ENCODE results near the gene SLC18B1.

SLC18B1 gene

GRCh38 chr6:132751306-132751705 is 47.1 kb downstream of the SLC18B1 start:
- H3K27ac ChIP-seq (ENCODE audit: low read depth, low read length) = no peak overlapping the region
- H3K4me1 ChIP-seq (ENCODE audit: control insufficient read depth, insufficient read depth, low read length) = no peaks in the 10 kb centered on the region
- no peak overlapping the region for H3K9ac ChIP-seq (ENCODE audit: low read length)
- H3K36me3 ChIP-seq (ENCODE audit: control insufficient read depth, insufficient read depth, low read length) = no peaks in the 10 kb centered on the region
- no peaks in the 10 kb centered on the region for H3K27me3 ChIP-seq (ENCODE audit: control insufficient read depth, insufficient read depth, low read length)
- no peak overlapping the region for H3K4me3 ChIP-seq (ENCODE audit: low read length)

GRCh38 chr6:132750455-132751248 is 47.8 kb downstream of the SLC18B1 start:
- Histone ChIP-seq H3K27ac (ENCODE audit: low read depth, low read length) (no peak overlapping the region), H3K9ac (ENCODE audit: low read length) (no peak overlapping the region), H3K36me3 (ENCODE audit: control insufficient read depth, insufficient read depth, low read length) (no peaks in the 10 kb centered on the region), H3K4me1 (ENCODE audit: control insufficient read depth, insufficient read depth, low read length) (no peaks in the 10 kb centered on the region), H3K27me3 (ENCODE audit: control insufficient read depth, insufficient read depth, low read length) (no peaks in the 10 kb centered on the region), H3K4me3 (ENCODE audit: low read length) (no peak overlapping the region)

GRCh38 chr6:132749111-132749510 is 49.3 kb downstream of the SLC18B1 start:
- H3K27ac ChIP-seq (ENCODE audit: low read depth, low read length) = no peak overlapping the region
- no peak overlapping the region for H3K9ac ChIP-seq (ENCODE audit: low read length)

GRCh38 chr6:132748446-132748845 is 50.0 kb downstream of the SLC18B1 start:
- H3K4me1 ChIP-seq (ENCODE audit: control insufficient read depth, insufficient read depth, low read length) = no peaks in the 10 kb centered on the region
- H3K9ac ChIP-seq (ENCODE audit: low read length) = no peak overlapping the region
- no peaks in the 10 kb centered on the region for H3K36me3 ChIP-seq (ENCODE audit: control insufficient read depth, insufficient read depth, low read length)
- H3K27ac ChIP-seq (ENCODE audit: low read depth, low read length) = no peak overlapping the region
- H3K4me3 ChIP-seq (ENCODE audit: low read length) = no peak overlapping the region
- H3K27me3 ChIP-seq (ENCODE audit: control insufficient read depth, insufficient read depth, low read length) = no peaks in the 10 kb centered on the region

More at GRCh38 chr6:132749111-132749510, 49.3 kb downstream of the SLC18B1 start:
- H3K27me3 ChIP-seq (ENCODE audit: control insufficient read depth, insufficient read depth, low read length) = no peaks in the 10 kb centered on the region
- H3K36me3 ChIP-seq (ENCODE audit: control insufficient read depth, insufficient read depth, low read length) = no peaks in the 10 kb centered on the region
- H3K4me1 ChIP-seq (ENCODE audit: control insufficient read depth, insufficient read depth, low read length) = no peaks in the 10 kb centered on the region
- no peak overlapping the region for H3K4me3 ChIP-seq (ENCODE audit: low read length)

- Histone ChIP-seq H3K4me3 (ENCODE audit: low read length) (no peak overlapping the region), H3K9ac (ENCODE audit: low read length) (no peak overlapping the region), H3K27me3 (ENCODE audit: control insufficient read depth, insufficient read depth, low read length) (no peaks in the 10 kb centered on the region), H3K4me1 (ENCODE audit: control insufficient read depth, insufficient read depth, low read length) (no peaks in the 10 kb centered on the region), H3K27ac (ENCODE audit: low read depth, low read length) (no peak overlapping the region), H3K36me3 (ENCODE audit: control insufficient read depth, insufficient read depth, low read length) (no peaks in the 10 kb centered on the region)
Observed at GRCh38 chr6:132746048-132746447, 52.4 kb downstream of the SLC18B1 start.

- Histone ChIP-seq H3K27me3 (ENCODE audit: control insufficient read depth, insufficient read depth, low read length) (no peaks in the 10 kb centered on the region), H3K4me3 (ENCODE audit: low read length) (no peak overlapping the region), H3K27ac (ENCODE audit: low read depth, low read length) (no peak overlapping the region), H3K36me3 (ENCODE audit: control insufficient read depth, insufficient read depth, low read length) (no peaks in the 10 kb centered on the region), H3K4me1 (ENCODE audit: control insufficient read depth, insufficient read depth, low read length) (no peaks in the 10 kb centered on the region), H3K9ac (ENCODE audit: low read length) (no peak overlapping the region)
Observed at GRCh38 chr6:132742495-132742894, 55.9 kb downstream of the SLC18B1 start.

- Histone ChIP-seq H3K27ac (ENCODE audit: low read depth, low read length) (no peak overlapping the region), H3K36me3 (ENCODE audit: control insufficient read depth, insufficient read depth, low read length) (no peaks in the 10 kb centered on the region), H3K4me3 (ENCODE audit: low read length) (no peak overlapping the region), H3K9ac (ENCODE audit: low read length) (no peak overlapping the region), H3K4me1 (ENCODE audit: control insufficient read depth, insufficient read depth, low read length) (no peaks in the 10 kb centered on the region), H3K27me3 (ENCODE audit: control insufficient read depth, insufficient read depth, low read length) (no peaks in the 10 kb centered on the region)
Observed at GRCh38 chr6:132741281-132741680, 57.2 kb downstream of the SLC18B1 start.

GRCh38 chr6:132736239-132736638 is 62.2 kb downstream of the SLC18B1 start:
- H3K4me3 ChIP-seq (ENCODE audit: low read length) = no peak overlapping the region

GRCh38 chr6:132734694-132735236 is 63.7 kb downstream of the SLC18B1 start:
- Histone ChIP-seq H3K9ac (ENCODE audit: low read length) (no peak overlapping the region), H3K36me3 (ENCODE audit: control insufficient read depth, insufficient read depth, low read length) (no peaks in the 10 kb centered on the region), H3K4me3 (ENCODE audit: low read length) (no peak overlapping the region), H3K27me3 (ENCODE audit: control insufficient read depth, insufficient read depth, low read length) (no peaks in the 10 kb centered on the region), H3K4me1 (ENCODE audit: control insufficient read depth, insufficient read depth, low read length) (no peaks in the 10 kb centered on the region), H3K27ac (ENCODE audit: low read depth, low read length) (no peak overlapping the region)

More at GRCh38 chr6:132736239-132736638, 62.2 kb downstream of the SLC18B1 start:
- no peaks in the 10 kb centered on the region for H3K36me3 ChIP-seq (ENCODE audit: control insufficient read depth, insufficient read depth, low read length)
- H3K27ac ChIP-seq (ENCODE audit: low read depth, low read length) = no peak overlapping the region
- no peaks in the 10 kb centered on the region for H3K27me3 ChIP-seq (ENCODE audit: control insufficient read depth, insufficient read depth, low read length)
- no peaks in the 10 kb centered on the region for H3K4me1 ChIP-seq (ENCODE audit: control insufficient read depth, insufficient read depth, low read length)
- H3K9ac ChIP-seq (ENCODE audit: low read length) = no peak overlapping the region

GRCh38 chr6:132733814-132734213 is 64.6 kb downstream of the SLC18B1 start:
- Histone ChIP-seq H3K4me3 (ENCODE audit: low read length) (no peak overlapping the region), H3K27ac (ENCODE audit: low read depth, low read length) (no peak overlapping the region), H3K4me1 (ENCODE audit: control insufficient read depth, insufficient read depth, low read length) (no peaks in the 10 kb centered on the region), H3K9ac (ENCODE audit: low read length) (no peak overlapping the region), H3K27me3 (ENCODE audit: control insufficient read depth, insufficient read depth, low read length) (no peaks in the 10 kb centered on the region), H3K36me3 (ENCODE audit: control insufficient read depth, insufficient read depth, low read length) (no peaks in the 10 kb centered on the region)

GRCh38 chr6:132733283-132733682 is 65.2 kb downstream of the SLC18B1 start:
- no peaks in the 10 kb centered on the region for H3K4me1 ChIP-seq (ENCODE audit: control insufficient read depth, insufficient read depth, low read length)
- no peak overlapping the region for H3K4me3 ChIP-seq (ENCODE audit: low read length)
- no peaks in the 10 kb centered on the region for H3K36me3 ChIP-seq (ENCODE audit: control insufficient read depth, insufficient read depth, low read length)
- H3K9ac ChIP-seq (ENCODE audit: low read length) = no peak overlapping the region
- H3K27me3 ChIP-seq (ENCODE audit: control insufficient read depth, insufficient read depth, low read length) = no peaks in the 10 kb centered on the region
- no peak overlapping the region for H3K27ac ChIP-seq (ENCODE audit: low read depth, low read length)

- Histone ChIP-seq H3K27me3 (ENCODE audit: control insufficient read depth, insufficient read depth, low read length) (no peaks in the 10 kb centered on the region), H3K27ac (ENCODE audit: low read depth, low read length) (no peak overlapping the region), H3K9ac (ENCODE audit: low read length) (no peak overlapping the region), H3K4me3 (ENCODE audit: low read length) (no peak overlapping the region), H3K4me1 (ENCODE audit: control insufficient read depth, insufficient read depth, low read length) (no peaks in the 10 kb centered on the region), H3K36me3 (ENCODE audit: control insufficient read depth, insufficient read depth, low read length) (no peaks in the 10 kb centered on the region)
Observed at GRCh38 chr6:132731086-132731485, 67.4 kb downstream of the SLC18B1 start.

- no peaks in the 10 kb centered on the region for H3K36me3 ChIP-seq (ENCODE audit: control insufficient read depth, insufficient read depth, low read length)
- H3K27me3 ChIP-seq (ENCODE audit: control insufficient read depth, insufficient read depth, low read length) = no peaks in the 10 kb centered on the region
- no peak overlapping the region for H3K4me3 ChIP-seq (ENCODE audit: low read length)
- no peaks in the 10 kb centered on the region for H3K4me1 ChIP-seq (ENCODE audit: control insufficient read depth, insufficient read depth, low read length)
- no peak overlapping the region for H3K27ac ChIP-seq (ENCODE audit: low read depth, low read length)
- no peak overlapping the region for H3K9ac ChIP-seq (ENCODE audit: low read length)
Observed at GRCh38 chr6:132730560-132730959, 67.9 kb downstream of the SLC18B1 start.

Measured in rectal smooth muscle tissue (tissue), 1 donor.